T-helper 2 cell (primary cell): ENCODE measurements around the gene FRMD4B.
A peak's percentile ranks its signal among the peaks of the same experiment; 100 is the strongest.

Source experiments
- DNase-seq, 5 experiments: peaks; one replicate each; pipeline versions ENCODE4 v3.0.0 to v3.0.0-alpha.2; 2012 to 2022

The FRMD4B gene

GRCh38 chr3:69321301-69322157 lies 64.4 kb downstream of the FRMD4B start:
- DNase-seq: no peak

- no peak for DNase-seq
These were observed 65.0 kb downstream of the FRMD4B start for GRCh38 chr3:69320871-69321271.

- no peak for DNase-seq
These were observed 66.2 kb downstream of the FRMD4B start for GRCh38 chr3:69319652-69320051.

DNA sequence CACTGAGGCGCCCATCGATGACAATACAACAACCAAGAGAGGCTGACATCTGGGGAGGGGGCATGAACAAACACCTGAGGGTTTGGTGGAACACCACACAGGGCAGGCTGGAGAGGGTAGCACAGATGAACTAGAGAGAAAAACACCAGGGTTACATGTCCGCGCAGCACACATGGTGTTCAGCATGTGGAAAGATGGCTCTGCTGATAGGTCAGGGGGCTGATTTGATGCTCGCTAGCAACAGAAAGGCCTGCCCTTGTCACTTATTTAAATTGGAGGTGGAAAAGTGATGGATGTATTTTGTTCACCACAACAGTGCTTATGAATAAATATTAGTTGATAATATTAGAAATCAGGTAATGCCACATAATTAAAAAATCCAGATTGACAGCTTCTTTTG lies 67.5 kb downstream of the FRMD4B start:
- no peak for DNase-seq

- DNase-seq: no peak
These were observed 72.6 kb downstream of the FRMD4B start for GRCh38 chr3:69313251-69313650.

DNA sequence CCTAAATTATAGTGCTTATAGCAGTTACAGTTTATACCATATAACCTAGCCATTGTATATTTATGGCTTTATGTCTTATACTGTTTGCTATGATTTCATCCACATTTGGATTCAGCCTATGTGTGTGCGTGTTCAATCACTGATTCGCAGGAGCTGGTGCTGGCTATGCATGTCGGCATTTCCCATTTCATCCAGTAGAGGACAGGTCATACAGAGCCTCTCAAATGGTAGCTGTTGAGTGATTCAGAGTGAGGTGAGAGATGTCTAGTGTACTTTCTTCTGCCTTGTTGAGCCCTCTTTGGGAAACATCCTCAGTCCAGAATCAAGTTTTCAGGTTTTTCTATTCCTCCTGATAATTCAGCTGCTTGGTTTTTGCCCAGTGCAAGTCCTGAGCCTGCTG lies 76.1 kb downstream of the FRMD4B start:
- peak in 1 of 5 experiments; percentile 43 for DNase-seq

GRCh38 chr3:69306239-69307185 lies 79.4 kb downstream of the FRMD4B start:
- peak in 4 of 5 experiments; percentile 46 to 87 (median 50) for DNase-seq

GRCh38 chr3:69305011-69305410 lies 80.9 kb downstream of the FRMD4B start:
- peak in 1 of 5 experiments; percentile 49 for DNase-seq

GRCh38 chr3:69304396-69304795 lies 81.5 kb downstream of the FRMD4B start:
- no peak for DNase-seq

GRCh38 chr3:69300296-69300695 lies 85.6 kb downstream of the FRMD4B start:
- no peak for DNase-seq

GRCh38 chr3:69299344-69299743 lies 86.5 kb downstream of the FRMD4B start:
- DNase-seq: no peak

GRCh38 chr3:69297501-69297900 lies 88.4 kb downstream of the FRMD4B start:
- DNase-seq: no peak

DNA sequence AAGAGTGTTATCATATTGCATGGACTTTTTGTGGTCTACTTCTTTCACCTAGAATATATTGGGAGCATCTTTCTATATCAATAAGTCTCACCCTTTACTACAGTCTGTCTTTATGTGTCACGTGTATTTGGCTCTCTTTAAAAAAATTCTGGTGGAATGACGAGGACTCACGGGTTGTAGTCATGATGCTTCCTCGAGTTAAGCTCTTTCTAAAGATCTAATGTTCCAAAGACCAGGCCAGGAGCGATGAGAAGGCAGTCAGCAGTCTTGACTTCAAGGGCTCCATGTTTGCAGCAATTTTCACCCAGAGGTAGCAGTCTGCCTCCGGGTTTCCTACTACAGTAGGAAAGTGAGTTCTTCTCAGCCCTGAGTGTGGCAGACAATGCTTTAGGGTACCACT lies 88.9 kb downstream of the FRMD4B start:
- no peak for DNase-seq

GRCh38 chr3:69294014-69294766 lies 91.7 kb downstream of the FRMD4B start:
- DNase-seq: peak in 1 of 5 experiments; percentile 71

GRCh38 chr3:69292959-69293574 lies 92.8 kb downstream of the FRMD4B start:
- no peak for DNase-seq

DNA sequence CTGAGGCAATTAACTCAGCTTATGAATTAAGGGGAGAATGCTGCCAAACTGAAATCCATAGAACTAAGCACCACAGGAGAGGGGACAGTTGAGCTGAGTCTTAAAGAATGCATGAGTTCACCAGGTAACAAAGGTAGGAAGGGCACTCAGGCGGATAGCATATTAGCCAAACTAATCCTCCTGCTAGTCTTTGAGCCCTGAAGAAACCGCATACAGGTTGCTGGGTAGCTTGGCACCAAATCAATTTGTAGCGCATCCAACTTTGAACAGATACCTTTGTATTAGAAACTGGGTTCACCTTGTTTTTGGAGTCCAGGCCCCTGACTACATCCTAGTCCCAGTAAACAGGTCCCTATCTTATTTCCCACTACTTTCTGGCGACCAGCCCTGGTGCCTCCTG lies 93.7 kb downstream of the FRMD4B start:
- DNase-seq: no peak

DNA sequence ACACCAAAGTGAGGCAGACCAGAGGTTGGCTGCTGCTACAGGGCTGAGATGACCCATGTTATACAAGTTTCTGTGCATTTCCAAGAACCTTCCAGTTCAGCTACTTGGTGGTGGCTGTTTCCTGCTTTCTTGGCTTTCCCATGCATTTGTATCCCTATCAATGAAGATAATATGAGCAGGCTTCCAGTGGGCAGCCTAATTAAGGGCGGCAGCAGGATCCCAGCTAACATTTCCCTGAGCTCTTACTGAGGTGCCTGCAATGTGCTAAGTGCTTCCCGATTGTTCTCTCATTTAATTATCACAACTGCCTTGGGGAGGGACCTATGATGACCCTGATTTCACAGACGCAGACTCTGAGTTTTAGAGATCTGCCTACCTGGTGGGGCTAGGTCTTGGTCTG lies 95.5 kb downstream of the FRMD4B start:
- no peak for DNase-seq

- no peak for DNase-seq
These were observed 95.9 kb downstream of the FRMD4B start for GRCh38 chr3:69290006-69290405.

DNA sequence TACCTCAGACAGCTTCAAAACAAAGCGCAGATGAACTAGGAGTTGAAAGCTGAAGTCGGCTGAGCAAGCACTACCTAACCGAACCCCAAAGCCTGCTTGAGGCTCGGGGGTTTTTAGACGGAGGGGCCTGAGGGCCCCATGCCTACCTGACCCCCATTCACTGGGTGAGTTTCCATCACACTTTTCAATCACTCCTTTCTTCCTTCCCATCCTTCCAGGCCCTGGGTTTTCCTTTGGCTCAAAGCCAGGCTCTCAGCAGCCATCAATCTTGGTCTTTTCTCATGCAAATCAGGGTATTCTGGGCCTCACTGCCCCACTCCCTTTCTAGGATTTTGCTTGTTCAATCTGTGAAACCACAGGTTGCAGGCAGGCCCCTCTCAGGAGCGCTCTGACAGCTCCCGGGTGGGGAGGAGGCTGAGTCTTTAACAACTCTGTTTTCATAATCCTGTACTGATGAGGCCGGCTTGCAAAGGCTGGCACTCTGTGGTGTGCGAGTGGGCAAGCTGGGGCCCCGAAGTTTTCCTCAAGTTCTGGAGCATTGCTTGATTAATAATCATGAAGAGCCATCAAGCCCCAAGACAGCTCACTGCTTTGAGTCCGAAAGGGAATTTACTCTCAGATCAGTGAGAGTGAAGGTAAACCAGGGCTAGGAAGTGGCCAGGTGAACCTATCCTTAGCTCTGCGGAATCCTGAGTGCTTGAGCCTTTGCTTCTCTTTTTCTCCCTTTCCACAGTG lies 97.6 kb downstream of the FRMD4B start:
- peak in 2 of 5 experiments; percentile 51 to 81 for DNase-seq

- no peak for DNase-seq
These were observed 101.8 kb downstream of the FRMD4B start for GRCh38 chr3:69283913-69284611.

DNA sequence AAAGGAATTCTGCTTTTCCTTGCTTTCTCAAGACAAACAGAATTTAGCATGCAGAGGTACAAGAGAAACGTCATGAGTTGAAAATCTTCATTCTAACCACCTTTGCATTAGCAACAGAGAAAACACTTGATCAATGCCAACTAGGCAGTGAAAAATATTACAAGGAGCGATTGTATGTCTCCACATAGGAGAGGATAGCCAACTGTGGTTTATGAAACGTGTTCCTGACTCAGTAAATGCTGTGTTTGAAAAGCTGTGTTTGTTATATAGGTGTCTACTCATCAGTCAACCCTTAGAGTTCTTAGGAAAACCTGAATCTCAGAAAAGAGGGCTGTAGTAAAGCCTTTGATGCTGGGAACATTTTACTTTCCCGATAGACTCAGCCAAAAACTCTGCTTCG lies 102.4 kb downstream of the FRMD4B start:
- no peak for DNase-seq
